Measurements from ENCODE around the gene OR2C3.

DNA sequence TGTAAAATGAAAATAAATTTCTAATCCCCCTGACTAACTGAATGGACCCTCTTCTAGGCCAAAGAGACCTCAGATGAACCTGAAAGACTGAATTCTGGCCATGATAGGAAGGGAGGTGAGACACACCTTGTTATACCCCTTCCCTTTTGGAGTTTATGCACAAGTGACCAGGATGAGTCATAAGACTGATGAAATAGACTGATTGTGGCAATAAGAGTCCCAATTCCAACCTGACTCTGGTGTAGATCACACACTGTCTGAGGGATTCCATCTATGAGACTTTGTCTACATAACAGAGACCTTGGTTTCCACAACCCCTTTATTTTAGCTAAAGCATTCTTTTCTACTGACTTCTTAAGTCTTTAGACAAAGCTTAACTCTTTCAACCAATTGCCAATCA is 38.4 kb upstream of the OR2C3 start:
- TF ChIP-seq CTCF (IDR thresholded peaks at IDR 0.05): no peak
- TF ChIP-seq POLR2A (IDR thresholded peaks at IDR 0.05): no peak
